HG02763 (cell line): ENCODE results near the gene KIAA0040.

ENCODE experiments used
- ATAC-seq: cut with Tn5 transposase; IDR thresholded peaks from one replicate; pipeline ENCODE4 v1.9.1; 2021; ENCODE audit warnings: mild to moderate bottlenecking, moderate library complexity; ENCODE audit not compliant: unreplicated experiment

KIAA0040 gene

GRCh38 chr1:175172503-175172902, 20.1 kb downstream of the KIAA0040 start:
- no peak for ATAC-seq

- ATAC-seq = no peak
Observed at GRCh38 chr1:175171036-175171913, 21.3 kb downstream of the KIAA0040 start.

- ATAC-seq = no peak
Observed at GRCh38 chr1:175169286-175170018, 23.1 kb downstream of the KIAA0040 start.

- ATAC-seq = no peak
Observed at GRCh38 chr1:175168782-175169181, 23.8 kb downstream of the KIAA0040 start.

- ATAC-seq = no peak
Observed at GRCh38 chr1:175167861-175168260, 24.7 kb downstream of the KIAA0040 start.

GRCh38 chr1:175166746-175167145, 25.8 kb downstream of the KIAA0040 start:
- no peak for ATAC-seq

- ATAC-seq = no peak
Observed at GRCh38 chr1:175164751-175165150, 27.8 kb downstream of the KIAA0040 start.

GRCh38 chr1:175163702-175164101, 28.9 kb downstream of the KIAA0040 start:
- ATAC-seq = no peak

GRCh38 chr1:175162955-175163354, 29.6 kb downstream of the KIAA0040 start:
- ATAC-seq = no peak

- ATAC-seq = no peak
Observed at GRCh38 chr1:175158170-175158591, 34.4 kb downstream of the KIAA0040 start.

GRCh38 chr1:175157200-175157599, 35.4 kb downstream of the KIAA0040 start:
- no peak for ATAC-seq

GRCh38 chr1:175155936-175156335, 36.6 kb downstream of the KIAA0040 start:
- ATAC-seq = no peak

- no peak for ATAC-seq
Observed at GRCh38 chr1:175155473-175155856, 37.1 kb downstream of the KIAA0040 start.

- no peak for ATAC-seq
Observed at GRCh38 chr1:175154629-175155472, 37.7 kb downstream of the KIAA0040 start.

- no peak for ATAC-seq
Observed at GRCh38 chr1:175152006-175152652, 40.4 kb downstream of the KIAA0040 start.

GRCh38 chr1:175150596-175151319, 41.8 kb downstream of the KIAA0040 start:
- no peak for ATAC-seq

GRCh38 chr1:175148068-175148467, 44.5 kb downstream of the KIAA0040 start:
- ATAC-seq = no peak

- ATAC-seq = no peak
Observed at GRCh38 chr1:175147569-175147968, 45.0 kb downstream of the KIAA0040 start.

- ATAC-seq = no peak
Observed at GRCh38 chr1:175146529-175147213, 45.9 kb downstream of the KIAA0040 start.
